ENCODE data around the gene STXBP2. TPM values are rescaled to one million over a fixed set of nuclear protein-coding genes. Genes with fewer than 3 reads are reported as not detected.
A peak's percentile ranks its signal among the peaks of the same experiment; 100 is the strongest.

The STXBP2 gene
- total RNA-seq, 8 experiments from 2014 or later = 1.4 to 38.5 (median 3.5) TPM

- H3K4me1 ChIP-seq (replicated peaks in 1 of 2) = no peaks in the 10 kb centered on the region
- 60 to 100% (median 98%) methylated on average over 1 to 8 of the region's 21 CpGs; no CpG with 5 or more reads in 3 of the 10 experiments for WGBS, 10 experiments
- in situ Hi-C loops (cut with MboI; ENCODE audit: low pct_unique_long_range_greater_than_20kb in 2 of 9, low sequenced_read_pairs in 9 of 9, unreplicated experiment in 9 of 9) = no loop called here
- H3K27ac ChIP-seq = no peak overlapping the region
- H3K4me3 ChIP-seq = no peak overlapping the region
- ATAC-seq (replicated peaks in 6 of 8) = peak in 3 of 8 experiments; percentile 41 to 66 (median 53)
These were observed 18.0 kb upstream of the STXBP2 start for GRCh38 chr19:7618771-7619510.

- ATAC-seq (replicated peaks in 6 of 8) = peak in 2 of 8 experiments; percentile 4 to 6
- in situ Hi-C loops (cut with MboI; ENCODE audit: low pct_unique_long_range_greater_than_20kb in 2 of 9, low sequenced_read_pairs in 9 of 9, unreplicated experiment in 9 of 9) = no loop called here
- Histone ChIP-seq H3K27ac (no peak overlapping the region), H3K4me3 (no peak overlapping the region), H3K4me1 (replicated peaks in 1 of 2) (no peaks in the 10 kb centered on the region)
- WGBS, 10 experiments = 95 to 100% (median 100%) methylated on average over 2 to 9 of the region's 48 CpGs; no CpG with 5 or more reads in 5 of the 10 experiments
These were observed 17.1 kb upstream of the STXBP2 start for GRCh38 chr19:7619671-7620441.

GRCh38 chr19:7620442-7621412 lies 16.2 kb upstream of the STXBP2 start:
- H3K27ac ChIP-seq = no peak overlapping the region
- ATAC-seq (replicated peaks in 6 of 8) = peak in 1 of 8 experiments; percentile 5
- no peak overlapping the region for H3K4me3 ChIP-seq
- in situ Hi-C loops (cut with MboI; ENCODE audit: low pct_unique_long_range_greater_than_20kb in 2 of 9, low sequenced_read_pairs in 9 of 9, unreplicated experiment in 9 of 9) = no loop called here
- no peaks in the 10 kb centered on the region for H3K4me1 ChIP-seq (replicated peaks in 1 of 2)
- 68 to 70% methylated on average over 2 of the region's 57 CpGs; no CpG with 5 or more reads in 8 of the 10 experiments for WGBS, 10 experiments

GRCh38 chr19:7622933-7623685 lies 13.8 kb upstream of the STXBP2 start:
- WGBS, 10 experiments = 60 to 96% (median 75%) methylated on average over 1 to 6 of the region's 16 CpGs; no CpG with 5 or more reads in 4 of the 10 experiments
- ATAC-seq (replicated peaks in 6 of 8) = peak in 1 of 8 experiments; percentile 4

GRCh38 chr19:7623725-7624603 lies 12.9 kb upstream of the STXBP2 start:
- Histone ChIP-seq H3K4me3 (no peak overlapping the region), H3K27ac (no peak overlapping the region), H3K4me1 (replicated peaks in 1 of 2) (peaks cover 4 to 8% of the 10 kb centered on the region in 2 donors)
- in situ Hi-C loops (cut with MboI; ENCODE audit: low pct_unique_long_range_greater_than_20kb in 2 of 9, low sequenced_read_pairs in 9 of 9, unreplicated experiment in 9 of 9) = no loop called here
- WGBS, 10 experiments = 95 to 100% (median 100%) methylated on average over 1 to 4 of the region's 39 CpGs; no CpG with 5 or more reads in 7 of the 10 experiments
- peak in 1 of 8 experiments; percentile 6 for ATAC-seq (replicated peaks in 6 of 8)

More at GRCh38 chr19:7622933-7623685, 13.8 kb upstream of the STXBP2 start:
- in situ Hi-C loops (cut with MboI; ENCODE audit: low pct_unique_long_range_greater_than_20kb in 2 of 9, low sequenced_read_pairs in 9 of 9, unreplicated experiment in 9 of 9) = no loop called here
- H3K4me1 ChIP-seq (replicated peaks in 1 of 2) = peaks cover 0 to 2% of the 10 kb centered on the region in 2 donors
- H3K4me3 ChIP-seq = no peak overlapping the region
- H3K27ac ChIP-seq = no peak overlapping the region

GRCh38 chr19:7624810-7625209 lies 12.1 kb upstream of the STXBP2 start:
- Histone ChIP-seq H3K27ac (no peak overlapping the region), H3K4me1 (replicated peaks in 1 of 2) (peaks cover 4 to 8% of the 10 kb centered on the region in 2 donors), H3K4me3 (no peak overlapping the region)
- 100% methylated on average over 4 of the region's 17 CpGs; no CpG with 5 or more reads in 9 of the 10 experiments for WGBS, 10 experiments
- no peak for ATAC-seq (replicated peaks in 6 of 8)
- in situ Hi-C loops (cut with MboI; ENCODE audit: low pct_unique_long_range_greater_than_20kb in 2 of 9, low sequenced_read_pairs in 9 of 9, unreplicated experiment in 9 of 9) = no loop called here

GRCh38 chr19:7625763-7626372 lies 11.0 kb upstream of the STXBP2 start:
- in situ Hi-C loops (cut with MboI; ENCODE audit: low pct_unique_long_range_greater_than_20kb in 2 of 9, low sequenced_read_pairs in 9 of 9, unreplicated experiment in 9 of 9) = no loop called here
- 92 to 100% methylated on average over 5 to 8 of the region's 34 CpGs; no CpG with 5 or more reads in 8 of the 10 experiments for WGBS, 10 experiments
- Histone ChIP-seq H3K27ac (no peak overlapping the region), H3K4me3 (no peak overlapping the region), H3K4me1 (replicated peaks in 1 of 2) (peaks cover 10 to 13% of the 10 kb centered on the region in 2 donors)
- ATAC-seq (replicated peaks in 6 of 8) = no peak

GRCh38 chr19:7627166-7627565 lies 9.7 kb upstream of the STXBP2 start:
- Histone ChIP-seq H3K4me1 (replicated peaks in 1 of 2) (peaks cover 10 to 14% of the 10 kb centered on the region in 2 donors), H3K4me3 (no peak overlapping the region), H3K27ac (no peak overlapping the region)
- ATAC-seq (replicated peaks in 6 of 8) = no peak
- WGBS, 10 experiments = 90 to 100% (median 93%) methylated on average over 3 to 7 of the region's 24 CpGs; no CpG with 5 or more reads in 7 of the 10 experiments
- in situ Hi-C loops (cut with MboI; ENCODE audit: low pct_unique_long_range_greater_than_20kb in 2 of 9, low sequenced_read_pairs in 9 of 9, unreplicated experiment in 9 of 9) = no loop called here

- Histone ChIP-seq H3K4me1 (replicated peaks in 1 of 2) (peaks cover 10 to 14% of the 10 kb centered on the region in 2 donors), H3K4me3 (peak overlapping the region; percentile 67 to 99 (median 95)), H3K27ac (peak overlapping the region; percentile 73 to 88)
- in situ Hi-C loops (cut with MboI; ENCODE audit: low pct_unique_long_range_greater_than_20kb in 2 of 9, low sequenced_read_pairs in 9 of 9, unreplicated experiment in 9 of 9) = no loop called here
- no peak for ATAC-seq (replicated peaks in 6 of 8)
- WGBS, 10 experiments = 0% methylated on average over 1 to 10 of the region's 15 CpGs; no CpG with 5 or more reads in 5 of the 10 experiments
These were observed 8.2 kb upstream of the STXBP2 start for GRCh38 chr19:7628589-7629311.

GRCh38 chr19:7629347-7630054 lies 7.4 kb upstream of the STXBP2 start, which contains the start of the genes PET100 and XAB2:
PET100 (plus strand) TSS chr19:7629793; CDS start chr19:7629834, 41 bp downstream.
XAB2 (minus strand) TSS chr19:7629545; CDS start chr19:7629527, 18 bp downstream.
- ATAC-seq (replicated peaks in 6 of 8) = peak; percentile 95 to 99 (median 97)
- Histone ChIP-seq H3K4me1 (replicated peaks in 1 of 2) (peaks cover 10 to 14% of the 10 kb centered on the region in 2 donors), H3K4me3 (peak within 1 kb of the TSS; percentile 67 to 99 (median 95)), H3K27ac (peak within 1 kb of the TSS; percentile 85 to 90)
- WGBS, 10 experiments = 0 to 3% (median 0%) methylated on average over 2 to 10 of the region's 40 CpGs; no CpG with 5 or more reads in 3 of the 10 experiments
- in situ Hi-C loops (cut with MboI; ENCODE audit: low pct_unique_long_range_greater_than_20kb in 2 of 9, low sequenced_read_pairs in 9 of 9, unreplicated experiment in 9 of 9) = no loop called here
